H1 (cell line): ENCODE measurements around the gene SNX20. TPM values are rescaled to one million over a fixed set of nuclear protein-coding genes. Genes with fewer than 3 reads are reported as not detected.

Experiments
- BCL11A ChIP-seq, 2 experiments: IDR thresholded peaks; one replicate each; pipeline ENCODE4 v1.6.1; 2011; ENCODE audit warnings: low read depth in 2 of 2, low read length in 2 of 2, mild to moderate bottlenecking in 2 of 2
- EZH2 ChIP-seq: fragments of 200-600 bp; sonication (generic); IDR thresholded peaks from 2 replicates; pipeline ENCODE4 v1.7.1; 2012; ENCODE audit warnings: low read depth, mild to moderate bottlenecking, moderate library complexity, low read length, inconsistent platforms; ENCODE audit not compliant: severe bottlenecking
- POLR2AphosphoS5 ChIP-seq: IDR thresholded peaks from 2 replicates; pipeline ENCODE4 v1.6.1; 2011; ENCODE audit warnings: low read depth, low read length
- RNF2 ChIP-seq: fragments of 200-900, 300-1000 bp; sonication (generic); IDR thresholded peaks from 2 replicates; pipeline ENCODE4 v1.7.1; 2016; ENCODE audit warnings: borderline replicate concordance, low read depth, mild to moderate bottlenecking, antibody characterized with exemption, low read length; ENCODE audit not compliant: poor library complexity, severe bottlenecking; ENCODE audit errors: missing control alignments
- SIX5 ChIP-seq: IDR thresholded peaks from 2 replicates; pipeline ENCODE4 v1.6.1; 2011; ENCODE audit warnings: mild to moderate bottlenecking, low read depth, low read length
- polyA plus RNA-seq, 7 experiments: library from polyadenylated mRNA; depleted of rRNA in 3 of 7; stranded (reverse) in 5 of 7; unstranded in 2 of 7; fragments of >200 nt in 5 of 7; fragments of 200-250 nt in 2 of 7; gene quantifications; 1 replicate in 5 of 7; 2 replicates in 1 of 7; 4 replicates in 1 of 7; pipeline versions ENCODE4 v1.2.1 to v1.2.3, GENCODE V29; 2011 to 2013; ENCODE audit warnings: missing spikeins in 2 of 7, mixed read lengths in 2 of 7
- total RNA-seq: library from RNA; stranded (reverse); fragmentation: NEBNext Ultra II Directional; extraction: Animal tissue kit (Norgen Biotek cat#: 25700); gene quantifications from 2 replicates; pipeline ENCODE4 v1.2.1, GENCODE V29; 2021

SNX20 gene
- total and polyA plus RNA-seq, 2 of the 8 experiments (the other 6 are each of a cell fraction or from before 2014, with no cell fraction given): not detected

GRCh38 chr16:50709061-50709684, 28.1 kb upstream of the SNX20 start (continued):
- TF ChIP-seq SIX5 (no peak), POLR2AphosphoS5 (no peak), BCL11A (IDR thresholded peaks at IDR 0.05; ENCODE audit: low read depth in 2 of 2, low read length in 2 of 2) (no peak), EZH2 (no peak), RNF2 (no peak)
